Fibroblast of the aortic adventitia (primary cell): ENCODE results near the gene MAP1B. TPM values are rescaled to one million over a fixed set of nuclear protein-coding genes. Genes with fewer than 3 reads are reported as not detected.
A peak's percentile ranks its signal among the peaks of the same experiment; 100 is the strongest.

Experiments used
- DNase-seq: peaks from one replicate; pipeline ENCODE4 v3.0.0-alpha.2; 2010; ENCODE audit warnings: low read depth
- H3K4me3 ChIP-seq: 2 replicates; pipeline ENCODE4 v1.5.1; 2011; ENCODE audit warnings: low read depth, mild to moderate bottlenecking, control low read depth, low read length, moderate library complexity
- total RNA-seq: library from RNA; depleted of rRNA; stranded (reverse); fragments of >200 nt; gene quantifications from 2 replicates; pipeline ENCODE4 v1.2.3, GENCODE V29; 2012; ENCODE audit warnings: low replicate concordance
- TF ChIP-seq, protein P1 (sequence below): IDR thresholded peaks from 2 replicates; pipeline ENCODE4 v1.5.1; 2011; ENCODE audit warnings: mild to moderate bottlenecking, low read length, control low read depth, inconsistent platforms; ENCODE audit not compliant: insufficient read depth

MAP1B gene
- total RNA-seq, 1 donor: 401 TPM

DNA sequence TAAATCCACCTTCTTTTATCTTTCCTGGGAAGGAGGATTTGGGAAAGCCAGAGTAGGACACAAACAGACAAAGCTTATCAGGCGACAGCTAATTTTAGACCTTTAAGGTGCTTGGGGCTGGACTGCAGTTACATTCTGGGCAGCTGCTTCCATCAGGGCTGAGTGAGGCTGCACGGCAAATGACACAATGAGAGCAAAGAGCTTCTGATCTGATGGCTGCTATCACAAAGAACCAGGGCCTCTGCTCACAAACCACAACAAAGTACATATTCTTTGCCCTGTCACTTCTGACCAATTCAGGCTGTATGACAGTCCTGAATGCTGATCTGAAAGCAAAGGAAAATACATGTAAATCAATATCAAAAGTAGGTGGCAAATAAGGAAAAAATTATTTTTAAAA is 119.7 kb downstream of the MAP1B start:
- H3K4me3 ChIP-seq: no peak overlapping the region
- no peak for DNase-seq
- TF ChIP-seq, protein P1, sequence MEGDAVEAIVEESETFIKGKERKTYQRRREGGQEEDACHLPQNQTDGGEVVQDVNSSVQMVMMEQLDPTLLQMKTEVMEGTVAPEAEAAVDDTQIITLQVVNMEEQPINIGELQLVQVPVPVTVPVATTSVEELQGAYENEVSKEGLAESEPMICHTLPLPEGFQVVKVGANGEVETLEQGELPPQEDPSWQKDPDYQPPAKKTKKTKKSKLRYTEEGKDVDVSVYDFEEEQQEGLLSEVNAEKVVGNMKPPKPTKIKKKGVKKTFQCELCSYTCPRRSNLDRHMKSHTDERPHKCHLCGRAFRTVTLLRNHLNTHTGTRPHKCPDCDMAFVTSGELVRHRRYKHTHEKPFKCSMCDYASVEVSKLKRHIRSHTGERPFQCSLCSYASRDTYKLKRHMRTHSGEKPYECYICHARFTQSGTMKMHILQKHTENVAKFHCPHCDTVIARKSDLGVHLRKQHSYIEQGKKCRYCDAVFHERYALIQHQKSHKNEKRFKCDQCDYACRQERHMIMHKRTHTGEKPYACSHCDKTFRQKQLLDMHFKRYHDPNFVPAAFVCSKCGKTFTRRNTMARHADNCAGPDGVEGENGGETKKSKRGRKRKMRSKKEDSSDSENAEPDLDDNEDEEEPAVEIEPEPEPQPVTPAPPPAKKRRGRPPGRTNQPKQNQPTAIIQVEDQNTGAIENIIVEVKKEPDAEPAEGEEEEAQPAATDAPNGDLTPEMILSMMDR: no peak

DNA sequence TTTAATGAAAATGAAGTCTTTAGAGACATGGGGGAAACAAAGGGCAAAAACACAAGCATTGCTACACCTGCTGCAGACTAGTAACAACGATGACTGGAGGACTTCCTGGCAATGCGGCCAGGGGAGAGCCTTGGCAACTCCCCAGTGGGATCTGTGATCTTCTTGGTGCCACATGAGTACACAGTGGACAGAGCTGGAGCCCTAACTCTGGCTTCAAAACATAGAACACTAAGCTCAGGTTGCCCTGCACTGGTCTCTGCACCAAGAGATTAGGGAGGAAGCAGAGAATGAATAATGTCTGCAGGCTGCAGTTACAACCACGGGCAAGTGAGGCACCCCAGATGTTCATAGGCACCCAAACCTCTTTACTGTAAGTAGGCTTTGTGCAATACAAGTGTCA is 121.7 kb downstream of the MAP1B start:
- H3K4me3 ChIP-seq: no peak overlapping the region
- TF ChIP-seq, protein P1: no peak
- DNase-seq: no peak

DNA sequence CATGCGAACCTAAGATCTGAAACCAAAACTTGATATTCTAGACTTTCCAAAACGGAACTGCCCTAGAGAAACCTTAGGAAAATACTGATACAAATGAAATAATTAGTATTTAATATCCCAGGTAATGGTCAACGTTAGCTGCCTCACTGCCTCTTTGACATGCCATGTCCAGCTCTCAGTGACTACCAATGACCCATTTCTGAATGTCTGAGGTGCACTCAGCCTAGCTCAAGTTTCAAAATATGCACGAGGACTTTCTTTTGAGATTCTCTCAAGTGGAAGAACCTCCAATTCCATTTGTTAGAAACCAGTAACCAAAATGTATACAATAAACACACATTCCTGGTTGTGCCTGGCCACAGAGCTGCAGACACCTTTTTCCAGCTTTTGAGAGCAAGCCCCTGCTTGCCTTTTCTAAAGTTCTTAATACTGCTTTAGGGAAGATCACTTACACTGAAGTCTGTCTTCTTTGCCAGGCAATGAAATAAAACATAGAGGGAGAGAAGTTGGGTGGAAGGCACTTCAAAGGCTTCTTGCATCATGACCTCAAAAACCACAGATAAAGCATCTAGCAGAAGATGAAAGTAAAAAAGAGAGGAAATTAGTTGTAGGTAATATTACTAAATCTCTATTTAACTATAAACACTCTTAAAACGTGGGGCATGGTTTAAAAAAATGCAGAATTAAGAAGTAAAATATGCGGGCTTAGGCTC is 124.9 kb downstream of the MAP1B start:
- H3K4me3 ChIP-seq: no peak overlapping the region
- DNase-seq: peak; percentile 43
- TF ChIP-seq, protein P1: no peak

DNA sequence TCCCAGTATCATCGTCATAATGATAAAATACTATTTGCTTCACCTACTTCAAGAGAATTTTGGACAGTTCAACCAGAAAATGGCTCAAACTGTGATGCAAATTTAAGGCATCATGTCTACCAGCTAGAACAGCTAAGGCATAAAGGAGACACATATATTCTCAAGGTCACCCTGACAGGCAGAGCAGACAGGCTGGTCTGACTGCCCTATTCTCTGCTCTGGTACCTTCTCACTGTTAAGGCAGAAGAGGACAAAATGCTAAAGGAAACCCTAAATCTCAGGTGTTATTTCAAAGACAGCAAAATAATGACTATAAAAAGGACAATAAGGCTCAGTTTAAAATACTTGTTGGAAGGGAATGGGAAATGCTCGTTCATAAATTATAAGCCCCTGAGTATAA is 125.6 kb downstream of the MAP1B start:
- TF ChIP-seq, protein P1: no peak
- no peak for DNase-seq
- no peak overlapping the region for H3K4me3 ChIP-seq

- DNase-seq: no peak
- H3K4me3 ChIP-seq: no peak overlapping the region
- TF ChIP-seq, protein P1: no peak
Measured at GRCh38 chr5:72233835-72234234, 126.6 kb downstream of the MAP1B start.

GRCh38 chr5:72234265-72234700 is 127.0 kb downstream of the MAP1B start:
- DNase-seq: peak; percentile 79
- TF ChIP-seq, protein P1: no peak
- no peak overlapping the region for H3K4me3 ChIP-seq

- TF ChIP-seq, protein P1: no peak
- no peak overlapping the region for H3K4me3 ChIP-seq
- DNase-seq: no peak
Measured at GRCh38 chr5:72234868-72235267, 127.6 kb downstream of the MAP1B start.
